ENCODE measurements around the gene CDC6. TPM values are rescaled to one million over a fixed set of nuclear protein-coding genes. Genes with fewer than 3 reads are reported as not detected.

Gene CDC6
- total RNA-seq, 1 donor, result 28.5 TPM

DNA sequence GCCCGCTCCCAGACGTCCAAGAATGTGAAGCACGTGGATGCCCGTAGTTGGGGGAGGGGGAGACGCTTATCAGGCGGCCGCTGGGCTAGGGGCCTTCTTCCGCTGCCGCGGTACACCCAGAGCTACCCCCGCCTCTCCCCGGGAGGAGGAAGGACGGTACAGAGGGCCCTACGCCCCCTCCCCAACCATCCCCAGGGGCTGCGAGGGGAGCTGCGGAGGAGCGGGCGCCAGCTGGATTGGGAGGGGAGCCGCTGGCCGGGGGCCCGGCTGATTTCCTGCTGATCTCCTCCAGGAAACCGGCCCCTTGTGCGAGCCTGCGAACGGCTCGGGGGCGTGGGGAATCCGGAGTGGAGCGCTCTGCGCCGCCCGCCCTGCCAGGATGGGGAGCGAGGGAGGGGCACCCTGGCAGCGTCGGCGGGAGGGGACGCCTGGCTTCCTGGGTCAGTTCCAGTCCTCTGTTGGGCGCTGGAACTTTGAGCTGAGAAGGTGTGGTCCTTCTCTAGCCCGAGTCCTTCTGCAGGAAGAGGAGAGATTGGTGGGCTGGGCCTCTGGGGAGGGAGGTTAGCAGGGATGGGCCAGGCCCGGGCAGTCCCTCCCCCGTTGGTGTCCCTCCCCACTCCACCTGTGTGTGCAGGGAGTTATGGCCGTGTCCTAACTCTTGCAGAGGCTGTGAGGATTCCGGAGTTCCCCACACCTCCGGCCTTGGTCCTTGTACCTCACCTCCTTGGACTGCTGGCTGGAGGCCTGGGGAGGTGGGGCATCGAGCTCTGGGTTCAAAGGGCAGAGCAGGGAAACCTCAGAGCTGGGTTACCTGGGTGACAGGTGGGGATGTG lies 57.7 kb downstream of the CDC6 start:
- H3K4me3 ChIP-seq (ENCODE audit: low read depth, low read length), result peak overlapping the region; percentile 85
- no peak for DNase-seq (ENCODE audit: low read depth)
- TF ChIP-seq, protein P1, sequence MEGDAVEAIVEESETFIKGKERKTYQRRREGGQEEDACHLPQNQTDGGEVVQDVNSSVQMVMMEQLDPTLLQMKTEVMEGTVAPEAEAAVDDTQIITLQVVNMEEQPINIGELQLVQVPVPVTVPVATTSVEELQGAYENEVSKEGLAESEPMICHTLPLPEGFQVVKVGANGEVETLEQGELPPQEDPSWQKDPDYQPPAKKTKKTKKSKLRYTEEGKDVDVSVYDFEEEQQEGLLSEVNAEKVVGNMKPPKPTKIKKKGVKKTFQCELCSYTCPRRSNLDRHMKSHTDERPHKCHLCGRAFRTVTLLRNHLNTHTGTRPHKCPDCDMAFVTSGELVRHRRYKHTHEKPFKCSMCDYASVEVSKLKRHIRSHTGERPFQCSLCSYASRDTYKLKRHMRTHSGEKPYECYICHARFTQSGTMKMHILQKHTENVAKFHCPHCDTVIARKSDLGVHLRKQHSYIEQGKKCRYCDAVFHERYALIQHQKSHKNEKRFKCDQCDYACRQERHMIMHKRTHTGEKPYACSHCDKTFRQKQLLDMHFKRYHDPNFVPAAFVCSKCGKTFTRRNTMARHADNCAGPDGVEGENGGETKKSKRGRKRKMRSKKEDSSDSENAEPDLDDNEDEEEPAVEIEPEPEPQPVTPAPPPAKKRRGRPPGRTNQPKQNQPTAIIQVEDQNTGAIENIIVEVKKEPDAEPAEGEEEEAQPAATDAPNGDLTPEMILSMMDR (IDR thresholded peaks at IDR 0.05; ENCODE audit: insufficient read depth, low read depth, low read length), result no peak

DNA sequence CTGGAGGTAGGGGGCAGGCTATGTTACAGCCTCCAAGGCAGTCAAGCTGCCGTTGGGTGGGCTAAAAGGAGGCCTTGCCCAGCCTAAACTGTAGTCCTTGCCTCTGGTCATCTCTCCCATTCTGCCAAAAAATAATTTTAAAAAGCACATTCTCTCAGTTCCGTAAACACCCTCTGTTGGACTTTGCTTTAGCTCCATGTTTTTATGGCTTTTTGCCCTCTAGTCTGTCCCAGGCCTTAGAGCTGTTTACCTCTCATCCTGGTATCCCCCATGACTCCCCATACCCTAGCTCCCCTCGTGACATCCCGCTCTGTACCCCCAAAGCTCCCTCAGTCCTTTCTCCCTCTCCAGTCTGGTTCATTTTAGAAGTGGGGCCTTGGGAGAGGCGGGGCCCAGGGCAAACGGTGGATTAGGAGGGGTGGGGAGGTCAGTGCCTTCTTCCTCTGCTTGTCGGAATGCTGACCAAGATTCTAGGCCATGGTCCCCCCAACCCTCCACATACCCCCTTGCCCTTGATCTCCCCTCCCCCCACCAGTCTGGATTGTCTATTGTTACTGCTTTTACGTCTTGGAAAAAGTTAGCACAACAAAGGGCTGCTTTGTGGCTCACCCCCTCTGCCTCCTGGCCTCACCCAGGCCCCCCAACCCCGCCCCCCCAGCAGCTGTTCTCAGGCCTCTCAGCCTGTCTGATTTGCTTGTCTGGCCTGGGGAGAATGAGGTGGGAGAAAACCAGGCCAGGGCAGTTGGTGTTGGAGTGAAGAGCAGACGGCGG lies 58.5 kb downstream of the CDC6 start:
- no peak for DNase-seq (ENCODE audit: low read depth)

DNA sequence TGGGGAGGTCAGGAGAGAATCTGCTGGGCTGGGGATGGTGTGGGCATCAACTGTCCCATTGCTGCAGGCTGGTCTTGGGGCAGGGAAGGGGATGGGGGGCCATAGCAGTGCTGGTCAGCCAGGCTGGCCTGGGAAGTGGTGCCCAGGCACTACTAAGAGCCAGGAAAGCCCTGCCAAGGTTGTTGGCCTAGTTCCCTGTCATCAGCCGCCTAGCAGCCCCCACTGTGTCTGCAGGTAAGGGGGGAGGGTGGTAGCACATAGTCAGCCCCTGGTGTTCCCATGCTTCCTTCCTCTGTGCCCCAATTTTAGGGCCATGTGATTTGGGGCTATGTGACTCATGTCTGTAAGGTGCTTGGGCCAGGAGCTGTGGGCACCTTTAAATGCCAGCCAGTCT lies 59.1 kb downstream of the CDC6 start:
- TF ChIP-seq, protein P1 (IDR thresholded peaks at IDR 0.05; ENCODE audit: insufficient read depth, low read depth, low read length), result no peak
- peak overlapping the region; percentile 9 for H3K4me3 ChIP-seq (ENCODE audit: low read depth, low read length)
- no peak for DNase-seq (ENCODE audit: low read depth)

More for the DNA sequence above, 58.5 kb downstream of the CDC6 start:
- H3K4me3 ChIP-seq (ENCODE audit: low read depth, low read length), result peak overlapping the region; percentile 85
- TF ChIP-seq, protein P1 (IDR thresholded peaks at IDR 0.05; ENCODE audit: insufficient read depth, low read depth, low read length), result no peak

DNA sequence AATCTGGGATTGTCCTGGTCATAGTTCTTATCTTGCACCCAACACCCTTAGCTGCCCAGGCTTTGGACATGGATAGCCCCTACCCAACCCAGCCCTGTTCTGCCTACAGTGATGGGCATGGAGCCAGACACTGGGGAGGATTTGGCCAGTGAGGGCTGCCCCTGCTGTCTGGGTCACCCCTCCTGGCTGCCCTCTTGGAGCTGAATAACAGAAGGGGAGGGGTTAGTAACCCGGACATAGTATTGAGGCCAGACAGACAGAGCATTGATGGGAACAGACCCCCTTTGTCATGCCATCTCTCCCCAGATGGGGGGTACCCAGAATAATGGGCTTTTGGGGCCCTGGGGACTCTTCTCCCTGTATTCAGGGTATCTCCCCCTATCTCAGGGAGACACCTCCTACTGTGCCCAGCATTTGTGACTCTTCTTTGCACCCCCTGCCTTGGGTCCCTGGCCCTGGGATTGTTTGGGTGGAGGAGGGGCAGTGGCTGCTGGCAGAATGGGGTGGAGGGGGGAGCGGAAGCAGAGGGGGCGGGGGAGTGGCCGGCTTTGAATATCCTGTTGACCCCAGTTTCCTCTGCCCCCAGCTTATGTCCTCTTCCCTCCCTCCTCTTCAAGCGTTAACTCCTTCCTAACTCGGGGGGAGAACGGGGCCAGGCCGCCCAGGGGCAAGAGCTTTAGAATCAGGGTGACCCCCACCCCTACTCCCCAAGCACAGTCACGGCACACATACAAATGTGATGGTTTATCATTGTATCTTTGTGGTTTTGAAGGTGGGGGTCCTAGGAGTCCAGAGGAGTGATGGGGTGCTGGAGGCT lies 59.8 kb downstream of the CDC6 start:
- H3K4me3 ChIP-seq (ENCODE audit: low read depth, low read length), result no peak overlapping the region
- TF ChIP-seq, protein P1 (IDR thresholded peaks at IDR 0.05; ENCODE audit: insufficient read depth, low read depth, low read length), result no peak
- DNase-seq (ENCODE audit: low read depth), result no peak

DNA sequence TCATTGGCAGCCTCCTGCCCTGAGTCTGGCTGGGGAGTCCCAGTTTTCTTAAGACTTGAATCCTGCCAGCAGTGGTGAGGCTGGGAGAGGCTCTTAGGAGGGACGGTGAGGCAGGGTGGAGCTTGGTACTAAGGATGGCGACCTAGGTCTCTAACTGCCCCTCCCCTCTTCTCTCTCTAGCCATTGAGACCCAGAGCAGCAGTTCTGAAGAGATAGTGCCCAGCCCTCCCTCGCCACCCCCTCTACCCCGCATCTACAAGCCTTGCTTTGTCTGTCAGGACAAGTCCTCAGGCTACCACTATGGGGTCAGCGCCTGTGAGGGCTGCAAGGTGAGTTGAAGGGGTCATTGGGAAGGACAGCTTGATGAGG lies 60.4 kb downstream of the CDC6 start:
- DNase-seq (ENCODE audit: low read depth), result no peak
- no peak overlapping the region for H3K4me3 ChIP-seq (ENCODE audit: low read depth, low read length)
- TF ChIP-seq, protein P1 (IDR thresholded peaks at IDR 0.05; ENCODE audit: insufficient read depth, low read depth, low read length), result no peak

Measured in fibroblast of villous mesenchyme (primary cell).